Thymus (tissue), 11 donors: ENCODE measurements around the gene IL1R2. TPM values are rescaled to one million over a fixed set of nuclear protein-coding genes. Genes with fewer than 3 reads are reported as not detected.

Experiments
- DNase-seq, 9 donors: peaks; one replicate each; pipeline ENCODE4 v3.0.0-alpha.2; 2013; ENCODE audit warnings: low spot score in 9 of 9, low read depth in 6 of 9, missing footprints in 1 of 9
- H3K27ac ChIP-seq, 2 donors: one replicate each; pipeline ENCODE4 v1.5.1; 2013; ENCODE audit warnings: control low read depth in 1 of 2, low read depth in 1 of 2, low read length in 1 of 2, mild to moderate bottlenecking in 1 of 2, moderate library complexity in 1 of 2
- H3K27me3 ChIP-seq, 2 donors: one replicate each; pipeline ENCODE4 v1.5.1; 2013; ENCODE audit warnings: low read length in 1 of 2; ENCODE audit not compliant: control insufficient read depth in 2 of 2, insufficient read depth in 1 of 2
- H3K36me3 ChIP-seq, 2 donors: one replicate each; pipeline ENCODE4 v1.5.1; 2013; ENCODE audit warnings: low read length in 1 of 2, mild to moderate bottlenecking in 1 of 2, moderate library complexity in 1 of 2; ENCODE audit not compliant: control insufficient read depth in 2 of 2, insufficient read depth in 2 of 2
- H3K4me1 ChIP-seq, 2 donors: one replicate each; pipeline ENCODE4 v1.5.1; 2013; ENCODE audit warnings: low read length in 2 of 2; ENCODE audit not compliant: control insufficient read depth in 2 of 2, insufficient read depth in 2 of 2
- H3K4me3 ChIP-seq, 2 donors: one replicate each; pipeline ENCODE4 v1.5.1; 2013; ENCODE audit warnings: low read length in 2 of 2, control low read depth in 1 of 2, mild to moderate bottlenecking in 1 of 2
- H3K9me3 ChIP-seq, 2 donors: one replicate each; pipeline ENCODE4 v1.5.1; 2013; ENCODE audit warnings: low read length in 1 of 2, mild to moderate bottlenecking in 1 of 2; ENCODE audit not compliant: control insufficient read depth in 2 of 2, insufficient read depth in 1 of 2
- WGBS: extraction: QIAGEN DNeasy Blood & Tissue Kit; methylation state at CpG from one replicate; pipeline ENCODE4 v1.1.7; 2013; 5-methylcytosine and 5-hydroxymethylcytosine counted together
- polyA plus RNA-seq: library from polyadenylated mRNA; stranded (reverse); fragments of 200-250 nt; gene quantifications from one replicate; pipeline ENCODE4 v1.2.3, GENCODE V29; 2013
- total RNA-seq: library from RNA; stranded (reverse); fragments of 120-200 nt; gene quantifications from one replicate; pipeline ENCODE4 v1.2.4, GENCODE V29; 2013
- donor health status: healthy.

Gene IL1R2
- total and polyA plus RNA-seq, 2 donors = 4.9 to 67.3 TPM

- WGBS = 96% methylated on average over 5 of the region's 5 CpGs
- Histone ChIP-seq H3K36me3 (no peaks in the 10 kb centered on the region), H3K9me3 (no peaks in the 10 kb centered on the region), H3K27ac (no peak overlapping the region), H3K27me3 (no peaks in the 10 kb centered on the region), H3K4me1 (peaks cover 0 to 7% of the 10 kb centered on the region in 2 donors), H3K4me3 (no peak overlapping the region)
- no peak for DNase-seq
Measured at GRCh38 chr2:102072741-102073140, 81.0 kb downstream of the IL1R2 start.

DNA sequence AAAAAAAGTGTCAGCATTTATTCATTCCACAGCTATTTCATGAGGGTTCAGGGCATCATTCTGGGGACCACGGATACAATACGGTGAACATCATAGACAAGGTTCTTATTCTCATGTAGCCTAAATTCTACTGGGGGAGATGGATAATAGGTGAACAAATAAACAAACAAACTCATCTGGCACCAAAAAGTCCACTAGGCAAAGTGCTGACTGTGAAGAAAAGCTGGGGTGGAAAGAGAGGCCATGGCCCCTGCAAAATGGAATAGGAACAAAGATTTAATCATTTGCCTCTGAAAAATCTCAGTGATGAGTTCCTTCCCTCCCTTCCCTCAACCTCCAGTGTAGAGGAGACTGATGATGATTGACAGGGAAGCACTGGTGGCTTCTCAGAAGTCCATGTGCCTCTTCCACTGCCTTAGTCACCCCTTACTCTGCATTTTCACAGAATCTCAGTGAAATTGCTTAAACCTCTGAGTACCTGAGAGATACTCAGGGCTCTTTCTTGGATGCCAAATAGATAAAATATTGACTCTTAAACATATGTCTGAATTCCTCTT lies 81.5 kb downstream of the IL1R2 start:
- no peaks in the 10 kb centered on the region for H3K9me3 ChIP-seq
- 99% methylated on average over 2 of the region's 2 CpGs for whole genome bisulfite sequencing
- DNase-seq = no peak
- no peak overlapping the region for H3K4me3 ChIP-seq
- no peaks in the 10 kb centered on the region for H3K27me3 ChIP-seq
- H3K27ac ChIP-seq = no peak overlapping the region
- peaks cover 0 to 7% of the 10 kb centered on the region in 2 donors for H3K4me1 ChIP-seq
- H3K36me3 ChIP-seq = no peaks in the 10 kb centered on the region

- Histone ChIP-seq H3K27ac (no peak overlapping the region), H3K27me3 (no peaks in the 10 kb centered on the region), H3K9me3 (no peaks in the 10 kb centered on the region), H3K36me3 (no peaks in the 10 kb centered on the region), H3K4me1 (peaks cover 0 to 7% of the 10 kb centered on the region in 2 donors), H3K4me3 (no peak overlapping the region)
- no peak for DNase-seq
- WGBS = 59% methylated on average over 6 of the region's 6 CpGs
Measured at GRCh38 chr2:102074152-102074783, 82.5 kb downstream of the IL1R2 start.

DNA sequence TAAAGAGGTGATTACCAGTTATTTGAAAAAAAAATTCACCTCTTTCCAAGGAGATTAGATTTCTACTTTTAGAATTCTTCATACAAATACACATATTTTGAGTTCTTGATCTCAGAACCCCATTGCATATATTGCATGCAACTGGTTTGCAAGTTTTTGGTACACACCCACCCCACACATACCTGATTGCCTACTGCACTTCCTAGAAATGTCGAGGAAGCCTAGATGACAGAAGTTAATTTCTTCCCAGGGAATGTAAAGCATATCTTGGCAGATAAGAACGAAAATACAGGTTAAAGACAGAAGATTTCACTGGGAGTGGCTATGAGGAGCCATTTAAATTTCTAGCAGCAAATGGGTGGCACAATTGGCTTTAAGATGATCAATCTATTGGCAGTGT lies 83.7 kb downstream of the IL1R2 start:
- no peak for DNase-seq

DNA sequence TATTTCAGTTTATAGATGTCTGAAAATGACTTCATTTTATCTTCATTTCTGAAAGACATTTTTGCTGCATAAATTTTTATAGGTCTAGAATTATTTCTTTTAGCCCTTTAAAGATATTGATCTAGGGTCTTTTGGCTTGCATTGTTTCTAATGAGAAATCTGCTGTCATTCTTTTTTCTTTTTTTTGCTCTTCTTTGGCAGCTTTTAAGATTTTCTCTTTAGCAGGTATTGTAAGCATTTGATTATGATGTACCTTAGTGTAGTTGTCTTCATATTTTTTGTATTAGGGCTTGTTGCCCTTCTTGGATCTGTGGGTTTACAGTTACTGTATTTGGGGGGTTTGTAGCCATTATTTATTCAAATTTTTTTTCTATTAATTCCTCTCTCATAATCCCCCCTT lies 84.8 kb downstream of the IL1R2 start:
- Histone ChIP-seq H3K36me3 (no peaks in the 10 kb centered on the region), H3K27me3 (no peaks in the 10 kb centered on the region), H3K4me3 (no peak overlapping the region), H3K4me1 (no peaks in the 10 kb centered on the region), H3K9me3 (no peaks in the 10 kb centered on the region), H3K27ac (no peak overlapping the region)
- DNase-seq = no peak

More for the DNA sequence above, 83.7 kb downstream of the IL1R2 start:
- no peaks in the 10 kb centered on the region for H3K27me3 ChIP-seq
- peaks cover 0 to 3% of the 10 kb centered on the region in 2 donors for H3K4me1 ChIP-seq
- H3K36me3 ChIP-seq = no peaks in the 10 kb centered on the region
- no peak overlapping the region for H3K27ac ChIP-seq
- 93% methylated on average over 2 of the region's 2 CpGs for WGBS
- no peaks in the 10 kb centered on the region for H3K9me3 ChIP-seq
- no peak overlapping the region for H3K4me3 ChIP-seq

Other genes with a start within 250 kb of the IL1R2 start
- gene IL1R1, start 150.8 kb downstream of the IL1R2 start, total RNA-seq = 5.2 TPM
- gene IL1R1, start 150.8 kb downstream of the IL1R2 start, polyA plus RNA-seq = 82.1 TPM
- 0.19 TPM for gene IL1RL2, start 195.1 kb downstream of the IL1R2 start, total RNA-seq
- 1.1 TPM for gene IL1RL2, start 195.1 kb downstream of the IL1R2 start, polyA plus RNA-seq